ENCODE results near the gene ADGRG6.

- TF ChIP-seq POLR2AphosphoS5 (IDR thresholded peaks at IDR 0.05; ENCODE audit: insufficient read depth, low read depth, low read length) (no peak), CTCF (IDR thresholded peaks at IDR 0.05; ENCODE audit: extremely low read depth in 1 of 2, insufficient read depth in 1 of 2, low read depth in 1 of 2, low read length in 2 of 2) (no peak), EZH2 (IDR thresholded peaks at IDR 0.05; ENCODE audit: borderline replicate concordance, low read depth, low read length, severe bottlenecking) (no peak), MAX (IDR thresholded peaks at IDR 0.05; ENCODE audit: insufficient read depth, insufficient read length) (no peak), POLR2A (IDR thresholded peaks at IDR 0.05; ENCODE audit: low read depth, low read length) (peak; percentile 6), FOS (IDR thresholded peaks at IDR 0.05; ENCODE audit: borderline replicate concordance, insufficient read depth, low read length) (no peak)
These were observed 1.3 kb downstream of the ADGRG6 start for GRCh38 chr6:142303176-142303533.

All from endothelial cell of umbilical vein (primary cell).